ENCODE results near the gene NR3C2.

The NR3C2 gene

DNA sequence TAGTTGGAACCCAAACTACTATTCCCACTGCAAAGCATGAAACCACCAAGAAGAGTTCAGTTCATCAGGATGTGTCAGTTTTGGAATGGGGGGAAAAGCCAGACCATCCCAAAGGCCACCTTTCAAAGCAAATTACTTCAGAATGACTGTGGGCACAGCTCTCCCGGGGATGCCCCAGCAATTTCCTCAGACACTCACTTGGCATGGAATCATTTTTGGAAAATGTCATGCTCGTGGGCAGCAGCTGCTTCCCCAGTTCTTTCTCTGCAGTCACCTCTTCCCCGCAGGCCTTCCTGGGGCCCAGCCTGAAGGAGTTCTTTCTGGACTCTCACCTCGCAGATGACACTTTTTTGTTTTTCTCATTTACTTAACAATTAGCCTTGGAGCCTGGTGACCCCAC, 350.3 kb downstream of the NR3C2 start:
- ATAC-seq (ENCODE audit: insufficient read depth, low read depth) (no peak), DNase-seq (no peak)
- Histone ChIP-seq H3K9ac (ENCODE audit: low read depth, low read length) (no peak overlapping the region), H2AFZ (ENCODE audit: low read depth, low read length) (no peak overlapping the region), H4K20me1 (ENCODE audit: insufficient read depth, low read length) (no peaks in the 10 kb centered on the region), H3K4me2 (ENCODE audit: insufficient read depth, low read length) (no peak overlapping the region), H3K27me3 (ENCODE audit: insufficient read depth, low read length, poor library complexity) (no peaks in the 10 kb centered on the region), H3K79me2 (ENCODE audit: insufficient read depth, low read length) (no peaks in the 10 kb centered on the region), H3K27ac (ENCODE audit: low read length) (no peak overlapping the region), H3K9me3 (ENCODE audit: insufficient read depth, low read length, severe bottlenecking) (no peaks in the 10 kb centered on the region), H3K4me3 (ENCODE audit: low read depth in 1 of 2, low read length in 2 of 2) (no peak overlapping the region), H3K36me3 (ENCODE audit: insufficient read depth, low read length) (no peaks in the 10 kb centered on the region), H3K4me1 (ENCODE audit: insufficient read depth, low read length) (no peaks in the 10 kb centered on the region)
- TF ChIP-seq, protein P1, sequence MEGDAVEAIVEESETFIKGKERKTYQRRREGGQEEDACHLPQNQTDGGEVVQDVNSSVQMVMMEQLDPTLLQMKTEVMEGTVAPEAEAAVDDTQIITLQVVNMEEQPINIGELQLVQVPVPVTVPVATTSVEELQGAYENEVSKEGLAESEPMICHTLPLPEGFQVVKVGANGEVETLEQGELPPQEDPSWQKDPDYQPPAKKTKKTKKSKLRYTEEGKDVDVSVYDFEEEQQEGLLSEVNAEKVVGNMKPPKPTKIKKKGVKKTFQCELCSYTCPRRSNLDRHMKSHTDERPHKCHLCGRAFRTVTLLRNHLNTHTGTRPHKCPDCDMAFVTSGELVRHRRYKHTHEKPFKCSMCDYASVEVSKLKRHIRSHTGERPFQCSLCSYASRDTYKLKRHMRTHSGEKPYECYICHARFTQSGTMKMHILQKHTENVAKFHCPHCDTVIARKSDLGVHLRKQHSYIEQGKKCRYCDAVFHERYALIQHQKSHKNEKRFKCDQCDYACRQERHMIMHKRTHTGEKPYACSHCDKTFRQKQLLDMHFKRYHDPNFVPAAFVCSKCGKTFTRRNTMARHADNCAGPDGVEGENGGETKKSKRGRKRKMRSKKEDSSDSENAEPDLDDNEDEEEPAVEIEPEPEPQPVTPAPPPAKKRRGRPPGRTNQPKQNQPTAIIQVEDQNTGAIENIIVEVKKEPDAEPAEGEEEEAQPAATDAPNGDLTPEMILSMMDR (IDR thresholded peaks at IDR 0.05; ENCODE audit: borderline replicate concordance, extremely low read depth, low read length, poor library complexity, severe bottlenecking): no peak
- TF ChIP-seq EZH2 (IDR thresholded peaks at IDR 0.05; ENCODE audit: borderline replicate concordance, low read depth, low read length, severe bottlenecking): no peak

- H3K27ac ChIP-seq (ENCODE audit: low read length): no peak overlapping the region
- no peak overlapping the region for H3K4me2 ChIP-seq (ENCODE audit: insufficient read depth, low read length)
- TF ChIP-seq EZH2 (IDR thresholded peaks at IDR 0.05; ENCODE audit: borderline replicate concordance, low read depth, low read length, severe bottlenecking): no peak
- TF ChIP-seq, protein P1 (IDR thresholded peaks at IDR 0.05; ENCODE audit: borderline replicate concordance, extremely low read depth, low read length, poor library complexity, severe bottlenecking): no peak
- no peaks in the 10 kb centered on the region for H3K36me3 ChIP-seq (ENCODE audit: insufficient read depth, low read length)
- H3K4me1 ChIP-seq (ENCODE audit: insufficient read depth, low read length): no peaks in the 10 kb centered on the region
- no peaks in the 10 kb centered on the region for H3K9me3 ChIP-seq (ENCODE audit: insufficient read depth, low read length, severe bottlenecking)
- no peak overlapping the region for H3K4me3 ChIP-seq (ENCODE audit: low read depth in 1 of 2, low read length in 2 of 2)
- H3K27me3 ChIP-seq (ENCODE audit: insufficient read depth, low read length, poor library complexity): no peaks in the 10 kb centered on the region
- ATAC-seq (ENCODE audit: insufficient read depth, low read depth) (no peak), DNase-seq (no peak)
- no peaks in the 10 kb centered on the region for H4K20me1 ChIP-seq (ENCODE audit: insufficient read depth, low read length)
- no peak overlapping the region for H2AFZ ChIP-seq (ENCODE audit: low read depth, low read length)
- no peaks in the 10 kb centered on the region for H3K79me2 ChIP-seq (ENCODE audit: insufficient read depth, low read length)
- H3K9ac ChIP-seq (ENCODE audit: low read depth, low read length): no peak overlapping the region
Observed at GRCh38 chr4:148090503-148091476, 351.4 kb downstream of the NR3C2 start.

DNA sequence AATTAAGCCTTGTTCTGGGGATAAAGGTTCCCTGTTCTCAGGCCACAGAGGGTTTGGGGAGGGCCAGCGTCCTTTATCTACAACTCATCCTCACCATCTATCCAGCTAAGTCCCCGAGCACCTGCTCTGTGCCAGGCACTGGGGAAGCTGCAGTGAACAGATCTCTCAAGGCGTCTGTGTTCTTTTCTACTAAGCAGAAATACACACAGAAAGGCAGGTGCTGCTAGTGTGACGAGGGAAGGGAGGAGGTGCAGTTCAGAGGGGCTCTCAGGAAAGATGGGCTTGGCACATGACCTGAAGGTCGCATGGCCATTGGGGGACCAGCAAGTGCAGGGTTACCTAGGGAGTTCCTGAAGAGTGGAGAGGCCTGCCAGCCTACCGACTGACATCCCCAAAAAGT, 352.2 kb downstream of the NR3C2 start:
- Histone ChIP-seq H3K4me1 (ENCODE audit: insufficient read depth, low read length) (no peaks in the 10 kb centered on the region), H3K79me2 (ENCODE audit: insufficient read depth, low read length) (no peaks in the 10 kb centered on the region), H3K27me3 (ENCODE audit: insufficient read depth, low read length, poor library complexity) (no peaks in the 10 kb centered on the region), H3K9ac (ENCODE audit: low read depth, low read length) (no peak overlapping the region), H2AFZ (ENCODE audit: low read depth, low read length) (no peak overlapping the region), H3K36me3 (ENCODE audit: insufficient read depth, low read length) (no peaks in the 10 kb centered on the region), H3K4me3 (ENCODE audit: low read depth in 1 of 2, low read length in 2 of 2) (no peak overlapping the region), H4K20me1 (ENCODE audit: insufficient read depth, low read length) (no peaks in the 10 kb centered on the region), H3K27ac (ENCODE audit: low read length) (no peak overlapping the region), H3K4me2 (ENCODE audit: insufficient read depth, low read length) (no peak overlapping the region), H3K9me3 (ENCODE audit: insufficient read depth, low read length, severe bottlenecking) (no peaks in the 10 kb centered on the region)
- DNase-seq: no peak
- TF ChIP-seq, protein P1 (IDR thresholded peaks at IDR 0.05; ENCODE audit: borderline replicate concordance, extremely low read depth, low read length, poor library complexity, severe bottlenecking): no peak
- TF ChIP-seq EZH2 (IDR thresholded peaks at IDR 0.05; ENCODE audit: borderline replicate concordance, low read depth, low read length, severe bottlenecking): no peak
- no peak for ATAC-seq (ENCODE audit: insufficient read depth, low read depth)
